ENCODE results near the gene TBK1.

Gene TBK1

DNA sequence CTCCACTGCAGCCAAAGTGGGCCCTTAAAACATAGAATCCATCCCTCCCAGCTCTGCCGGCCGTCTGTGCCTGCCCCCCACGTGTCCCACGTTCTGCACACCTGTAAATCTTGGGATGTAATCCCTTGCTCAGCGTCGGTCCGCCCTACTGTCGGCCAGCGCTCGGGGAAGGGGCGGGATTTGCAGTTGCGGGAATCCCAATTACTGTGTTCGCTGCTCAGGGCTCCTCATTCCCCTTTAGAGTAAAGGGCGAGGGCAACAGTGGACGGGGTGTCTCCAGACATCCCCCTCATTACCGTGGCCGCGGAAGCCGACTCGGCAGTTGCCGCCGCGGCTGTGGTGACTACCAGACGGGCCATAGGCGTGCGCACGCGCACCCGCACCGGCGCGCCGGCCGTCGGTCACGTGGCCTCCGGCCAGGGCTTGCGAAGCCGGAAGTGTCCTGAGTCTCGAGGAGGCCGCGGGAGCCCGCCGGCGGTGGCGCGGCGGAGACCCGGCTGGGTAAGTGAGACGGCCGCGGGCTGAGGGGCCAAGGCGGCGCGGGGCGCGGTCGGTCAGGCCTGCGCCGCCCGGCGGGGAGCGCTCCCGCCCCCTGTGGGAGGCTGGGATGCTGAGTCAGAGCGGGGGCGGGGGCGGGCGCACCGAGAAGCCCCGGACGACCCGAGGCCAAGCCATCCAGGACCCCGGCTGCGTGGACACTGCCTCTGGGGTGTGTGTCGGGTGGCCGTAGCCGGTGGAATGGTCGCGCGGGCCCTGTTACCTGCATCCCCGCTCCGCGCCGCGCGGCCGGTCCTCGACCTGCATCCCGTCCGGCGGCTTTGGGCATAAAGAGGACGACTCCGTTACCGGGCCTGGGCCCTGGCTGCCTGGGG lies at the start of gene TBK1:
TBK1 (plus strand) TSS at position 434 of the 872 bp plus-strand sequence. CDS start 3,751 bp downstream, outside the sequence.
- DNase-seq, result peak; percentile 68 to 89

DNA sequence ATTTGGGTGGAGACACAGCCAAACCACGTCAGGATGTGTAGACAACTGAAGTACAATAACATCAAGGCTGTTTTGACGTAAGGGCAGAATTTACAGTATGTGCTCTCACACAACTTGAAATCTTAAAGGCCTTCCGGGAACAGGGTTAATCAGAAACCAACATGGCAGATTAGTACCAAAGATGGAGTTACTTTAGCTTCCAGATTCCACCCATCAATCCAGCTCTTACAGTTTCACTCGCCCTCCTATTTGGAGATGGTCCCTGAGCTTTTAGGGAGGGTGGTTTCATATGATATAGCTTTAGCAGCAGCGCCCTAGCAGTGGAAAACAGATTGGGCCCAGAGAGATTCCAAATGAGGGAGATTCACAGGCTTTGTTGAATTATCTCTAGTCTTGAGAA lies 49.7 kb upstream of the TBK1 start:
- DNase-seq, result no peak

GRCh38 chr12:64403707-64404469 lies 48.0 kb upstream of the TBK1 start, which contains the start of gene XPOT:
Gene XPOT, plus strand, starts transcription at chr12:64404392. Its CDS starts 5,644 bp downstream, at chr12:64410036.
- DNase-seq, result peak; percentile 94 to 98

DNA sequence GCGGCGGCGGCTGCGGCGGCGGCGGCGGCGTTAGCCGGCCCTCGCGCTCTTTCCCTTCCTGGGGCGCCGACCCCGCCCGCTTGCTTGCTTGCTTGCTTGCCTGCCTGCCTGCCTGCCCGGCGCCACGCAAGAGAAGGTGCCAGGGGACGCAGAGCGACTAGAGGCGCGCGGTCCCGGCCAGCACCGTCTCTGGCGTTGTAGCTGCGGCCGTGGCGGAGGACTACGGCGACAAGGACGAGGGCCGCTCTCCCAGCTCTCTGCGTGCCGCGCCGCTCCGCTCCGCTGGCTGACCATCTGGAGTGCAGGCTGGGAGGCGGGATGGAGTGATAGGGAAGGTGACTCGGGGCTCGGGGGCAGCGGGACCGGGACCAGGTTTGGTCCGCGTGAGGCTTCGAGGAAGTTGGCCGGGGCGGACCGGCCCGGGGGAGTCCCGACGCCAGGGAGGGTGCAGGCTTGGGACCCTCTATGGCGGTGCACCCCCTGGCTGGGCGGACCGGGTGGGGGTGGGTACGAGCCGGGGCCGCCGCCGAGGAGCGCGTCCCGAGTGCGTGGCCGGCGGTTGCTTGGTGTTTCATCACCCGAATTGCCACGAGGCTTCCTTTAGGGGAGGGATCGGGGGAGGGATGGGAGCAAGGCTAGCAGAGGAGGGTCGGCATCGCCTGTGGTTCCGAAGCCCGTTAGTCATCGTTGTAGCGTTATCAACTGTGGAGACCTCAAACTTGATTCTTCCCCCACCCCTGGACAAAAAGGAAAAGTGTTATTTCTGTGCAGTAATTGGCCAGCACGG lies 47.3 kb upstream of the TBK1 start:
- DNase-seq, result peak; percentile 53 to 55

DNA sequence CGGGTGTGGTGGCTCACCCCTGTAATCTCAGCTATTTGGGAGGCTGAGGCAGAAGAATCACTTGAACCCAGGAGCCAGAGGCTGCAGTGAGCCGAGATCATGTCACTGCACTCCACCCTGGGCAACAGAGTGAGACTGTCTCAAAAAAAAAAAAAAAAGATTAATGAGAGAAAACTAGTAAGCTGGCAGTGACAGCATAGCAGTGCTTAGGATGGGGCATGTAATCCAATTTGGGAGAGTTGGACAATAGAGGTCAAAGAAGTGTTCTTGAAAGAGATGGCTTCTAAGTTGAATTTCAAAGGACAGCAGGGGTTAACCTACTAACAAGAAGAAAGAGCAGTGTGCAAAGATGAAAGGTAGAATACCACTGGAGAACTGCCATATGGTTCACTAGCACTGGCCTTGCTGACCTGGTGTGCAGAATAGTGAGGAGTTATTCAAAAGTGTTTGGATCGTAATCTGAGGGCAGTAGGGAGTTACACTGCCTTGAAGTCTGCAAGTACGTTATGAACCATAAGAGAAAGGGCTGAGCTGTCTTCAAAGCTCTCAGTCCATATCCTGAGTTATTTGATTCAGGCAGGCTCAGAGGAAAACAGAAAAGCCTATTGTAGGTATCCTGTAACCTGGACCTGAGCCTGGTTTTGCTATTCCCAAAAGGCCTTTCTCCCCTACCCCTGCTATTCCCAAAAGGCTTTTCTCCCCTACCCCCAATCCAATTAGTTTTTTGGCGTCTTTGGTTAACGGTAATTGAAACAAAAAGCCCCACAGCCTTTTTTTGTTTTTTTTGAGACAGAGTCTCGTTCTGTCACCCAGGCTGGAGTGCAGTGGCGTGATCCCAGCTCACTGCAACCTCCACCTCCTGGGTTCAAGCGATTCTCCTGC lies 44.3 kb upstream of the TBK1 start:
- DNase-seq, result no peak

- no peak for DNase-seq
Measured at GRCh38 chr12:64411427-64411826, 40.5 kb upstream of the TBK1 start.

- DNase-seq, result no peak
Measured at GRCh38 chr12:64412459-64412858, 39.5 kb upstream of the TBK1 start.

- no peak for DNase-seq
Measured at GRCh38 chr12:64413884-64414283, 38.0 kb upstream of the TBK1 start.

GRCh38 chr12:64418209-64418608 lies 33.7 kb upstream of the TBK1 start:
- no peak for DNase-seq

- no peak for DNase-seq
Measured at GRCh38 chr12:64419696-64420095, 32.2 kb upstream of the TBK1 start.

GRCh38 chr12:64427988-64428387 lies 23.9 kb upstream of the TBK1 start:
- peak; percentile 4 to 9 for DNase-seq

GRCh38 chr12:64428956-64429355 lies 23.0 kb upstream of the TBK1 start:
- no peak for DNase-seq

GRCh38 chr12:64430886-64431285 lies 21.0 kb upstream of the TBK1 start:
- no peak for DNase-seq

- DNase-seq, result no peak
Measured at GRCh38 chr12:64431791-64432190, 20.1 kb upstream of the TBK1 start.

DNA sequence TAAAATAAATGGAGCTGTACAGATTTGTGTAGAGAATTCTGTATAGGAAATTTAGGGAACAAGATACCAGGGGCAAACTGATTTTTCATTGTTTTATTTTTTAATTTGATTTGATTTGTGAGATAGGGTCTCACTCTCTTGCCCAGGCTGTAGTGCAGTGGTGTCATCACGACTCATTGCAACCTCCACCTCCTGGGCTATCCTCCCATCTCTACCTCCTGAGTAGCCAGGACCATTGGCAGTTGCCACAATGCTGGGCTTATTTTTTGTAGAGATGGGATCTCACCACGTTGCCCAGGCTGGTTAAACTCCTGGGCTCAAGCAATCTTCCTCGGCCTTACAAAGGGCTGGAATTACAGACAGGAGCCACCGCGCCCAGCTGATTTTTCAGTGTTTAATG lies 18.0 kb upstream of the TBK1 start:
- no peak for DNase-seq

DNA sequence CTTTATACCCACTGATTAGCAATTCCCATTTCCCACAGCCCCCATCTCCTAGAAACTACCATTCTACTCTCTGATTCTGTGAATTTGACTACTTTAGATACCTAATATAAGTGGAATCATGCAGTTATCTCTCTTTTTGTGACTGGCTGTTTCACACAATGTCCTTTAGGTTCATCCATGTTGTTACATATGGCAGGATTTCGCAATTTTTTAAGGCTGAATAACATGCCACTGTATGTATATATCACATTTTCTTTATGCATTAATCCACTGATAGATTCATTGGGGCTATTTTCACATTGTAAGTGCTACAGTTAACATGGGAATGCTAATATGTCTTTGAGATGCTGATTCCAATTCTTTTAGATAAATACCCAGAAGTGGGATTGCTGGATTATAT lies 11.8 kb upstream of the TBK1 start:
- no peak for DNase-seq

- no peak for DNase-seq
Measured at GRCh38 chr12:64445490-64445889, 6.4 kb upstream of the TBK1 start.

DNA sequence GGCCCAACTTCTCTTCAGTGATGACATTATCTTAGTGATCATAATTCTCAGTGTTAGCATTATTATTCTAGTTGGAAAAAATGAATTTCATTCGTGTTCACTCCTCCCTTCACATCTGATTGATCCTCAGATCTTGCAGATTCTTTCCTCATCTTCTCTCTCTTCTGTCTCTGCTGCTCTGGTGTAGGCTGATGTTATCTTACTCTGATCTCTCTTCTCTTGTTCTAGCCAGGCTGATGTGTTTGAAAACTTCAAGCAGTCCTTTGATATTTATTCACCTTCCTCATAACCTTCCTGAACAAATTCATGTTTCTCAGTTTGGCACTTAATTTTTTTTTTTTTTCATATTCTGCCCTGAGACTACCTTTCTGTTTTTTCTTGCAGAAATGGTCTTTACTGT lies 5.6 kb upstream of the TBK1 start:
- no peak for DNase-seq

DNA sequence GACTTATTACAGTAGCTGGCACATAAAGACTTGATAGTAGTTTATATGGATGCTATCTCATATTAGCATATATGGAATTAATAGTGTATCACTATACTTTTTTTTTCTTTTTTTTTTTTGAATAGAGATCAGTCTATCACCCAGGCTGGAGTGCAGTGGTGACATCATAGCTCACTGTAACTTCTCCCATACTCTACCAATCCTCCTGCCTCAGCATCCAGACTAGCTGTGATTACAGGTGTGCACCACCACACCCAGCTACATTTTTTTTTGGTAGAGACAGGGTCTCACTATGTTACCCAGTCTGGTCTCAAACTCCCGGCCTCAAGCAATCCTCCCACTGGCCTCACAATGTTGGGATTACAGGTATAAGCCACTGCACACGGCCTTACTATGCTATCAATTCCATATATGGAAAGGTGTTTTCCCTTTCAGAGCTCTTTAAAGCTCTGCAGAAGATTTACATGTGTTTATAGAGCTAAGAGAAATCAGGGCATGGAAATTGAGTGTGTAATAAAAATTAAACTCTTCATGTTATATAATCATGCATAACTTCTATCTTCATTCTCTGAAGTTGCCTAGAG lies 1.8 kb upstream of the TBK1 start:
- no peak for DNase-seq

DNA sequence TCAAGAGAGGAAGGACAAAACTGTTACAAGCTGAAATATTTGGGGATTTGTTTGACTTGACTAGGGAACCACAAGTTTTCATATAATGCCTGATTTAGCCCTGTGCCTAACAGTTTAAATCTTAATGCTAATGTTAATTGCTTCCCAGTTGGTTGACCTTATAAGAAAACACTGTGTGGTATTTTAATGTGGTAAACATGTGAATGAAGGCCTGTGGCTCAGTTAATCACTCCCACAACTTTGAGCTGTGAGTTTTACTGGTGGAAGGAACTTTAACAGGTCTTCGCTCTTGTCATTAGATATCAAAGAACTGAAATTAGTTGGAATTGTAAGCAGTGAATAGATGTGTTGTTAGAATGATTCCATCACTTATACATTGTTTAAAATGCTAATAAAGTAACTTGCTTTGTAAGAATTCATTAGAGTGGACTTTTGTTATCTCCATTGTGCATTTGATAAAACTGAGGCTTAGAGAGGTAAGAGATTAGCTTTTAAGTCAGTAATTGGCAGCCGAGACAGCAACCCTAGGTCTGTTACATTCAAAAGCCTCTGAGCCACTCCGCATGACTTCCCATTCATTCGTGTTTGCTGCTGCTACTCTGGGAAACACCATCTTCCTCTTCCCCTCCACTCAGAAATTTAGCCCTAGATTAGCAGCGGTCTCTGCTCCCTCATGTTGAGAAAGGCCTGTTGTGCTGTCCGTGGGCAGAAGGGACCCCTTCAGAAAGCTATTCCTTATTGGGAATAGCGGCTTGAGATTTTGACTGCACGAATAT lies 1.0 kb upstream of the TBK1 start:
- peak in 1 of 2 experiments; percentile 45 for DNase-seq
